ENCODE data around the gene SYNPO2L. TPM values are rescaled to one million over a fixed set of nuclear protein-coding genes. Genes with fewer than 3 reads are reported as not detected.
"Not testable (repeated sequence)": the region's sequence is repeated elsewhere in the genome, so short reads cannot be mapped to it uniquely, and the experiment has no call there.

Gene SYNPO2L
- polyA plus RNA-seq, 1 donor from 2014 or later: not detected

- H3F3A ChIP-seq (ENCODE audit: insufficient read depth, low read length, poor library complexity, severe bottlenecking); H3K79me2 ChIP-seq (replicated peaks; ENCODE audit: insufficient read depth, low read length); H3K27ac ChIP-seq (ENCODE audit: low read length); H3K9me2 ChIP-seq (ENCODE audit: insufficient read depth, low read length); H3K9me3 ChIP-seq (ENCODE audit: low read length); H3K9ac ChIP-seq (ENCODE audit: low read length); H3K4me2 ChIP-seq (ENCODE audit: low read length); H4K20me1 ChIP-seq (ENCODE audit: insufficient read depth); H2AFZ ChIP-seq (ENCODE audit: low read depth, low read length); H3K4me3 ChIP-seq (ENCODE audit: low read length); H3K27me3 ChIP-seq (ENCODE audit: insufficient read depth, low read depth, low read length); H3K36me3 ChIP-seq (ENCODE audit: insufficient read depth, low read length): not testable (repeated sequence)
Measured at GRCh38 chr10:73664156-73665040, 8.6 kb upstream of the SYNPO2L start.

DNA sequence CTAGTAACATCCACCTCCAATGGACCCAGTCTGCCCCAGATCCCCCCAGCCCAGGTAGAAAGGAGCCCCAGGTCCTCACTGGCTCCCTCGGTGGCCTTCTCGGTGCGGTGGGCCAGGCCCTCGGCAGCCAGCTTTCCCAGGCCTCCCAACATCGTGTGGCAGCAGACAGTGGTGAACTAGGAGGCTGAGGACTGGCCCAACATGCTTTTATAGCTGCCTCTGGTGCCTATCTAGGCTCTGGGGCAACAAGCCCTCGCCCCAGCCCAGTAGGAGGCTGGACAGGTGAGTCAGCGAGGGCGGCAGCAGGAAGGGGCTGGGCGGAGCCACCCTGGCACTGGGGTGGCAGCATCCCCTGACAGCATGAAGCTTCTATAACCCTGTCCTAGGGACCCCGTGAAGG is 7.8 kb upstream of the SYNPO2L start:
- H3K27me3 ChIP-seq (ENCODE audit: insufficient read depth, low read depth, low read length); H3K36me3 ChIP-seq (ENCODE audit: insufficient read depth, low read length); H3K4me3 ChIP-seq (ENCODE audit: low read length); H3K27ac ChIP-seq (ENCODE audit: low read length); H3F3A ChIP-seq (ENCODE audit: insufficient read depth, low read length, poor library complexity, severe bottlenecking); H3K9me3 ChIP-seq (ENCODE audit: low read length); H3K9ac ChIP-seq (ENCODE audit: low read length); H3K79me2 ChIP-seq (replicated peaks; ENCODE audit: insufficient read depth, low read length); H3K9me2 ChIP-seq (ENCODE audit: insufficient read depth, low read length); H2AFZ ChIP-seq (ENCODE audit: low read depth, low read length); H4K20me1 ChIP-seq (ENCODE audit: insufficient read depth); H3K4me2 ChIP-seq (ENCODE audit: low read length): not testable (repeated sequence)

GRCh38 chr10:73662705-73663104 is 6.9 kb upstream of the SYNPO2L start:
- not testable (repeated sequence) for H3F3A ChIP-seq (ENCODE audit: insufficient read depth, low read length, poor library complexity, severe bottlenecking); H3K79me2 ChIP-seq (replicated peaks; ENCODE audit: insufficient read depth, low read length); H3K9me2 ChIP-seq (ENCODE audit: insufficient read depth, low read length); H3K27ac ChIP-seq (ENCODE audit: low read length); H3K9ac ChIP-seq (ENCODE audit: low read length); H3K9me3 ChIP-seq (ENCODE audit: low read length); H2AFZ ChIP-seq (ENCODE audit: low read depth, low read length); H3K4me3 ChIP-seq (ENCODE audit: low read length); H3K27me3 ChIP-seq (ENCODE audit: insufficient read depth, low read depth, low read length); H4K20me1 ChIP-seq (ENCODE audit: insufficient read depth); H3K4me2 ChIP-seq (ENCODE audit: low read length); H3K36me3 ChIP-seq (ENCODE audit: insufficient read depth, low read length)

DNA sequence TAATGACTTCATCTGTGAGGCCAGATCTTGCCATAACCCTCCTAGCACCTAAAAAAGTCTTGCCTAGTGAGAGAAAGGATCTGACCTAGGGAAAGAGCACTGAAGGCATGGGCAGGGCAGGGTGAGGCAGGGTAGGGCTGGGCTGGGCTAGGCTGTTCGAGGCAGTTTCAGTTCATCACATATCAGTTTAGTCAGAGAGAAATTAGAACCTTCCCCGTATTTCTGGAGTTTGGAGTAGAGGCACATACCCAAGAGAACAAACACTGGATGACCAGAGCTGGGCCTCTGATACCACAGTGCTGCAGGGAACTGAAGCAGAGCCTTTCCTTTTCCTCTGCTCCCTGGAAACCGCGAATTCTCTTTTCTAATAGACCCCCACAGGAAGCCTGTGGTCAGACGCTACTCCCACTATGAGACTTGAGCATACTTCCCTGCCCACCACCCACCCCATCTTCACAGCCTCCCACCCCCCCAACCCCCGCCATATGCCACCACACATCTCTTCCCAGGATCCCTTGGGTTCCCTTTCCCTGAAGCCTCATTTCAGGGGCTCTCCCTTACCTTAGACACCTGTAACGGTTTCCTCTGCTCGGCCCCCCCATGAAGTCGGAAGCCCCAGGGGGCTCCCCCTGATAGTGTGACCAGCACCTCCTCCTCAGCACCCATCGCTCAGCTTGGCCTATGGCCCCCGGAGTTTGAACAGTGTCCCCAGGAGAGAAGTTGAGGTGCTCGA is 406 bp downstream of the SYNPO2L start:
- H3K9me2 ChIP-seq (ENCODE audit: insufficient read depth, low read length): no peaks in the 10 kb centered on the region
- H3K4me3 ChIP-seq (ENCODE audit: low read length): no peak overlapping the region
- H3K9me3 ChIP-seq (ENCODE audit: low read length): no peaks in the 10 kb centered on the region
- H4K20me1 ChIP-seq (ENCODE audit: insufficient read depth): no peaks in the 10 kb centered on the region
- H3K36me3 ChIP-seq (ENCODE audit: insufficient read depth, low read length): no peaks in the 10 kb centered on the region
- H3K79me2 ChIP-seq (replicated peaks; ENCODE audit: insufficient read depth, low read length): no peaks in the 10 kb centered on the region
- TF ChIP-seq REST (IDR thresholded peaks at IDR 0.05; ENCODE audit: borderline replicate concordance) (no peak), RAD21 (conservative IDR thresholded peaks at IDR 0.05) (no peak), CTCF (IDR thresholded peaks at IDR 0.05; ENCODE audit: poor library complexity, severe bottlenecking) (no peak), EP300 (conservative IDR thresholded peaks at IDR 0.05; ENCODE audit: poor library complexity, severe bottlenecking) (no peak), POLR2AphosphoS5 (IDR thresholded peaks at IDR 0.05) (no peak), SMC3 (conservative IDR thresholded peaks at IDR 0.05; ENCODE audit: poor library complexity) (no peak), MXI1 (conservative IDR thresholded peaks at IDR 0.05; ENCODE audit: poor library complexity, severe bottlenecking) (no peak), EZH2 (IDR thresholded peaks at IDR 0.05; ENCODE audit: borderline replicate concordance, insufficient read depth, low read length, poor library complexity, severe bottlenecking) (no peak), TAF1 (IDR thresholded peaks at IDR 0.05; ENCODE audit: low read depth) (no peak)
- no peak overlapping the region for H3K27ac ChIP-seq (ENCODE audit: low read length)
- H3K4me2 ChIP-seq (ENCODE audit: low read length): no peak overlapping the region
- H3F3A ChIP-seq (ENCODE audit: insufficient read depth, low read length, poor library complexity, severe bottlenecking): no peaks in the 10 kb centered on the region
- H3K27me3 ChIP-seq (ENCODE audit: insufficient read depth, low read depth, low read length): no peaks in the 10 kb centered on the region
- no peak overlapping the region for H3K9ac ChIP-seq (ENCODE audit: low read length)
- H2AFZ ChIP-seq (ENCODE audit: low read depth, low read length): no peak overlapping the region
